ENCODE results near the gene SUV39H1.

SUV39H1 gene

DNA sequence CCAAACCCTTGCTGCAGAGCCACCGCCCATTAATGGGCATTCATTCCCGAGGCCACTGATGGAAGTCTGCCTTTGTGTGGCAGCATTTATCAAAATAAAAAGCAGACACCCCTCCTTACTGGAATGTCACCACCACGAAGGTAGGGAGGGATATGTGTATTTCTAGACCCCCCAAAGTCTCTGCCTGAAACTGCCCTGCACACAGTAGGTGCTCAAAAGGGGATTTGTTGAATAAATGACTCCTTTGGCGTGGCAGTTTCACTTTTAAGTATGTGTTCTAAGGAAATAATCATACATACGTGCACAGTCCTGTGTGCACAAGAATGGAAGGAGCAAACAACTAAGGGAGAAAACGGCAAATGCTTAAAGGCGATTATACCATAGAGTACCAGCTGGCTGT lies 41.4 kb downstream of the SUV39H1 start:
- Histone ChIP-seq H3K27ac (ENCODE audit: low read depth, low read length, severe bottlenecking) (peak overlapping the region; percentile 83), H3K36me3 (ENCODE audit: control insufficient read depth, insufficient read depth, low read length) (no peaks in the 10 kb centered on the region), H3K4me3 (ENCODE audit: extremely low read depth, insufficient read depth, low read length, poor library complexity, severe bottlenecking) (peak overlapping the region; percentile 53), H3K4me1 (ENCODE audit: control insufficient read depth, insufficient read depth, low read length, poor library complexity, severe bottlenecking) (peaks cover 2% of the 10 kb centered on the region), H3K9me3 (ENCODE audit: control insufficient read depth, low read length) (no peaks in the 10 kb centered on the region)
- 100% methylated on average over 4 of the region's 7 CpGs; no CpG with 5 or more reads in 1 of the 2 experiments for WGBS, 2 experiments (ENCODE audit: insufficient coverage in 2 of 2)

DNA sequence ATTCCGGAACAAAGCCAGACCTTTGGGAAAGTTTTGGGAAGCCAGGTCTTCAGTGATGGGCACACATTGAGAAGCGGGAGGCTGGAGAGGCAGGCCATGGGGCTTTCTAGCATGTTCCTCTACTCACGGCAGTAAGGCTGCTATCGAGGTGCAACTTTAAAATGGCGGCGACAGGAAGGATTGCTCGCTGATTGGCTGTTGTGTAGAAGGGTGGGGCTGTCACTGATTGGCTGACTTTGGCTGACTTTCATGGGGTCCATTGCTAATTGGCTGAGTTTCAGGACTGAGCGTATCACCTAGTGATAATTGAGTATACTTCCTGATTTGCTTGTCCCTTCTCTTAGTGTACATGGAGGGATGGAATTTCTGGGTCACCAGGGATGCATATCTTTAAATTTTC lies 45.3 kb downstream of the SUV39H1 start:
- peaks cover 2% of the 10 kb centered on the region for H3K4me1 ChIP-seq (ENCODE audit: control insufficient read depth, insufficient read depth, low read length, poor library complexity, severe bottlenecking)
- H3K27ac ChIP-seq (ENCODE audit: low read depth, low read length, severe bottlenecking), result no peak overlapping the region
- H3K9me3 ChIP-seq (ENCODE audit: control insufficient read depth, low read length), result no peaks in the 10 kb centered on the region
- no peak overlapping the region for H3K4me3 ChIP-seq (ENCODE audit: extremely low read depth, insufficient read depth, low read length, poor library complexity, severe bottlenecking)
- no peaks in the 10 kb centered on the region for H3K36me3 ChIP-seq (ENCODE audit: control insufficient read depth, insufficient read depth, low read length)
- 80 to 100% methylated on average over 1 to 2 of the region's 8 CpGs for whole genome bisulfite sequencing, 2 experiments (ENCODE audit: insufficient coverage in 2 of 2)

GRCh38 chrX:48745222-48745621 lies 48.7 kb downstream of the SUV39H1 start:
- H3K4me1 ChIP-seq (ENCODE audit: control insufficient read depth, insufficient read depth, low read length, poor library complexity, severe bottlenecking), result no peaks in the 10 kb centered on the region
- H3K27ac ChIP-seq (ENCODE audit: low read depth, low read length, severe bottlenecking), result no peak overlapping the region
- H3K4me3 ChIP-seq (ENCODE audit: extremely low read depth, insufficient read depth, low read length, poor library complexity, severe bottlenecking), result no peak overlapping the region
- no peaks in the 10 kb centered on the region for H3K9me3 ChIP-seq (ENCODE audit: control insufficient read depth, low read length)
- WGBS, 2 experiments (ENCODE audit: insufficient coverage in 2 of 2), result 100% methylated on average over 1 of the region's 4 CpGs; no CpG with 5 or more reads in 1 of the 2 experiments
- no peaks in the 10 kb centered on the region for H3K36me3 ChIP-seq (ENCODE audit: control insufficient read depth, insufficient read depth, low read length)

- Histone ChIP-seq H3K9me3 (ENCODE audit: control insufficient read depth, low read length) (no peaks in the 10 kb centered on the region), H3K4me1 (ENCODE audit: control insufficient read depth, insufficient read depth, low read length, poor library complexity, severe bottlenecking) (no peaks in the 10 kb centered on the region), H3K27ac (ENCODE audit: low read depth, low read length, severe bottlenecking) (no peak overlapping the region), H3K4me3 (ENCODE audit: extremely low read depth, insufficient read depth, low read length, poor library complexity, severe bottlenecking) (no peak overlapping the region), H3K36me3 (ENCODE audit: control insufficient read depth, insufficient read depth, low read length) (no peaks in the 10 kb centered on the region)
- 62 to 100% methylated on average over 3 to 4 of the region's 8 CpGs for WGBS, 2 experiments (ENCODE audit: insufficient coverage in 2 of 2)
These were observed 51.0 kb downstream of the SUV39H1 start for GRCh38 chrX:48747415-48748016.

DNA sequence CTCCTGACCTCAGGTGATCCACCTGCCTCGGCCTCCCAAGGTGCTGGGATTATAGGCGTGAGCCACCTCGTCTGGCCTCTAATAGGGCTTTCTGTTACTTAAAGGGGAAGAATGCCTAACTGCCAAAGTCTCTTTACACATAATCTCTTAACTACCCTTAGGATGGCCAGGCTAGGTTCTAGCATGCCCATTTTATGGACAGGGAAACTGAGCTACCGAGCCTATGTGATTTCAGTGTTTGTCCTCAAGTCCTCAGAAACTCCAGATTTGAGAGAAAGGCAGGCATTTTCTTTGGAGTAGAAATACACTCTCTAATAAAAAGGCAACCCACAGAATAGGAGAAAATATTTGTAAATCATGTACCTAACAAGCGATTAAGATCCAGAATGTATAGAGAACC lies 52.6 kb downstream of the SUV39H1 start:
- Histone ChIP-seq H3K27ac (ENCODE audit: low read depth, low read length, severe bottlenecking) (no peak overlapping the region), H3K4me3 (ENCODE audit: extremely low read depth, insufficient read depth, low read length, poor library complexity, severe bottlenecking) (no peak overlapping the region), H3K4me1 (ENCODE audit: control insufficient read depth, insufficient read depth, low read length, poor library complexity, severe bottlenecking) (no peaks in the 10 kb centered on the region), H3K36me3 (ENCODE audit: control insufficient read depth, insufficient read depth, low read length) (no peaks in the 10 kb centered on the region), H3K9me3 (ENCODE audit: control insufficient read depth, low read length) (no peaks in the 10 kb centered on the region)
- no CpG with 5 or more reads among the region's 5 CpGs for WGBS, 2 experiments (ENCODE audit: insufficient coverage in 2 of 2)

GRCh38 chrX:48751343-48751742 lies 54.8 kb downstream of the SUV39H1 start:
- H3K4me1 ChIP-seq (ENCODE audit: control insufficient read depth, insufficient read depth, low read length, poor library complexity, severe bottlenecking), result no peaks in the 10 kb centered on the region
- H3K9me3 ChIP-seq (ENCODE audit: control insufficient read depth, low read length), result no peaks in the 10 kb centered on the region
- H3K4me3 ChIP-seq (ENCODE audit: extremely low read depth, insufficient read depth, low read length, poor library complexity, severe bottlenecking), result no peak overlapping the region
- H3K27ac ChIP-seq (ENCODE audit: low read depth, low read length, severe bottlenecking), result no peak overlapping the region
- no peaks in the 10 kb centered on the region for H3K36me3 ChIP-seq (ENCODE audit: control insufficient read depth, insufficient read depth, low read length)
- 100% methylated on average over 1 of the region's 3 CpGs; no CpG with 5 or more reads in 1 of the 2 experiments for WGBS, 2 experiments (ENCODE audit: insufficient coverage in 2 of 2)

DNA sequence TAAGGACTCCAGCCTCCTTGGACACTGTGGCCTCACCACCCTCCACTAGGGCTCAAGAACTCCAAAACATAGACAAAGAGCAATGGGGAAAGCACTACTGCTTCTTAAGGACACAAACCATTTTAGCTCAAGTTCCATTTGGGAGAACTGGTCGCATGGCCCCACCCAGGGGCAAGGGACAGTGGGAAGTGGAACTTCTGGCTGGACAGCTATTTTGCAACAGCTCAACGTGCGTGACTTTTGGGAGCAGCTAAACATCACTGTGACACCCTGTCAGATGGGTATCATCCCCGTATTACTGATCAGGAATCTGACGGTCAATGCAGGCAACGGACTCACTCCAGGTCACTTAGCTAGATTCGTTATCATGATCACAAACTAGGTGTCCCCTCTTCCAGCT lies 56.0 kb downstream of the SUV39H1 start:
- Histone ChIP-seq H3K4me3 (ENCODE audit: extremely low read depth, insufficient read depth, low read length, poor library complexity, severe bottlenecking) (no peak overlapping the region), H3K27ac (ENCODE audit: low read depth, low read length, severe bottlenecking) (no peak overlapping the region), H3K36me3 (ENCODE audit: control insufficient read depth, insufficient read depth, low read length) (no peaks in the 10 kb centered on the region), H3K9me3 (ENCODE audit: control insufficient read depth, low read length) (no peaks in the 10 kb centered on the region), H3K4me1 (ENCODE audit: control insufficient read depth, insufficient read depth, low read length, poor library complexity, severe bottlenecking) (no peaks in the 10 kb centered on the region)
- 88 to 98% methylated on average over 5 of the region's 7 CpGs for WGBS, 2 experiments (ENCODE audit: insufficient coverage in 2 of 2)

DNA sequence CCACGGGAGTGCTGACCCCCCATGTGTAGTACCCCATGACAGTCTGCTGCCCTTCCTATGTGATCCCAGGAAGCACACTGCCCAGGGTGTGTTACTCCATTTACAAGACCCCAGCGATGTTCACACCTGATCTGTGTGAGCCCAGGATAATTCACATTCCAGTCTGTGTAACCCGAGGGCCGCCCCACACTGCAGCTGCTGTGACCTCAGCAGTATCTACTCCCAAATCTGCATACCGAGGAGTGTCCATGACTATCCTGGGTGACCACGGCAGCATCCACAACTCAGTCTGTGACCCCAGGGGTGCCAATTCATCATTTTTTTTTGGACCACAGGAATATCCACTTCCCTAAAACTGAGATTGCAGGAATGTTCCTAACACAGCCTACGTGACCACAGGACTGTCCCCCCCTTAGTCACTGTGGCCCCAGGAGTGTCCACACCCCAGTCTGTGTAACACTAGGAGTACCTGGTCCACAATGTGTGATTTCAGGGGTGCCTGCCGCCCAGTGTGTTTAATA lies 57.2 kb downstream of the SUV39H1 start:
- Histone ChIP-seq H3K4me1 (ENCODE audit: control insufficient read depth, insufficient read depth, low read length, poor library complexity, severe bottlenecking) (no peaks in the 10 kb centered on the region), H3K9me3 (ENCODE audit: control insufficient read depth, low read length) (no peaks in the 10 kb centered on the region), H3K36me3 (ENCODE audit: control insufficient read depth, insufficient read depth, low read length) (no peaks in the 10 kb centered on the region), H3K27ac (ENCODE audit: low read depth, low read length, severe bottlenecking) (no peak overlapping the region), H3K4me3 (ENCODE audit: extremely low read depth, insufficient read depth, low read length, poor library complexity, severe bottlenecking) (no peak overlapping the region)
- 80 to 82% methylated on average over 4 to 7 of the region's 8 CpGs for WGBS, 2 experiments (ENCODE audit: insufficient coverage in 2 of 2)

DNA sequence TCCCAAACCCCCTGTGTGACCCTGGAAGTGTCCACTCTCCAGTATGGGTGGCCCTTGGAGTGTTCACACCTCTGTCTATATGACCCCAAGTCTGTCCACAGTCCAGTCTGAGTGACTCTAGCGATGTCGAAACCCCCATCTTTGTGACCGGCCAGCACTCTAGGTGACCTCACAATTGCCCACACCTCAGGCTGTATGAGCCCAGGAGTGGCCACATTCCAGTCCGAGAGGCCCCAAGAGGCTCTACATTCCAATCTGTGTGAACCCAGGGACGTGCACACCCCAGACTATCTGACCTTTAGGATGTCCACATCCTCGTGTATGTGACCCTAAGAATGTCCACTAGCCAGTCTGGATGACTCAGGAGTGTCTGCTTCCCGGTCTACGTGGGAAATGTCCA lies 57.7 kb downstream of the SUV39H1 start:
- H3K4me3 ChIP-seq (ENCODE audit: extremely low read depth, insufficient read depth, low read length, poor library complexity, severe bottlenecking), result no peak overlapping the region
- H3K4me1 ChIP-seq (ENCODE audit: control insufficient read depth, insufficient read depth, low read length, poor library complexity, severe bottlenecking), result no peaks in the 10 kb centered on the region
- no peak overlapping the region for H3K27ac ChIP-seq (ENCODE audit: low read depth, low read length, severe bottlenecking)
- 73 to 92% methylated on average over 2 to 3 of the region's 8 CpGs for WGBS, 2 experiments (ENCODE audit: insufficient coverage in 2 of 2)
- no peaks in the 10 kb centered on the region for H3K36me3 ChIP-seq (ENCODE audit: control insufficient read depth, insufficient read depth, low read length)
- no peaks in the 10 kb centered on the region for H3K9me3 ChIP-seq (ENCODE audit: control insufficient read depth, low read length)

All from mesodermal cell (in vitro differentiated cells).